OCI-LY7 (cell line): ENCODE data around the gene PEMT. TPM values are rescaled to one million over a fixed set of nuclear protein-coding genes. Genes with fewer than 3 reads are reported as not detected.

Experiments
- BruUV-seq: library from RNA; stranded (reverse); fragments of 400-500 nt; replicated peaks from 2 replicates; lab custom pipeline; 2021; lab: Mats Ljungman, UMichigan
- CTCF ChIA-PET: fragments of 300-600 bp; sonication (Branson Sonifier 250); formaldehyde crosslinking; loops from one replicate; lab custom pipeline; 2022; ENCODE audit warnings: antibody characterized with exemption; ENCODE audit not compliant: unreplicated experiment; lab: Charles Lee
- POLR2A ChIA-PET: fragments of 300-600 bp; sonication (Branson Sonifier 250); formaldehyde crosslinking; loops from one replicate; lab custom pipeline; 2022; ENCODE audit warnings: antibody characterized with exemption; lab: Charles Lee
- DNase-seq: peaks from one replicate; pipeline ENCODE4 v3.0.0-alpha.2; 2015; ENCODE audit warnings: low spot score
- H2AFZ ChIP-seq: fragments of 200-600 bp; sonication (generic), shearing (Covaris generic); 2 replicates; pipeline ENCODE4 v1.6.1; 2014; ENCODE audit warnings: mild to moderate bottlenecking, antibody characterized with exemption, low read length, moderate library complexity
- H3K27ac ChIP-seq: fragments of 200-600 bp; sonication (generic); 2 replicates; pipeline ENCODE4 v1.5.1; 2014; ENCODE audit warnings: mixed run types, low read depth, mild to moderate bottlenecking, moderate library complexity, low read length, inconsistent platforms; ENCODE audit not compliant: poor library complexity, severe bottlenecking
- H3K36me3 ChIP-seq: fragments of 200-600 bp; sonication (generic); 2 replicates; pipeline ENCODE4 v1.6.1; 2014; ENCODE audit warnings: mild to moderate bottlenecking, antibody characterized with exemption, low read length, moderate library complexity, mixed read lengths; ENCODE audit not compliant: insufficient read depth
- H3K4me1 ChIP-seq: fragments of 200-600 bp; sonication (generic); 2 replicates; pipeline ENCODE4 v1.5.1; 2014; ENCODE audit warnings: mild to moderate bottlenecking, low read length; ENCODE audit not compliant: insufficient read depth, poor library complexity, severe bottlenecking
- H3K4me2 ChIP-seq: fragments of 200-600 bp; sonication (generic); 2 replicates; pipeline ENCODE4 v1.6.1; 2014; ENCODE audit warnings: mild to moderate bottlenecking, low read length
- H3K4me3 ChIP-seq: fragments of 200-600 bp; sonication (generic); 2 replicates; pipeline ENCODE4 v1.5.1; 2014; ENCODE audit warnings: mild to moderate bottlenecking, low read depth, low read length; ENCODE audit not compliant: poor library complexity, severe bottlenecking
- H3K79me2 ChIP-seq: fragments of 200-600 bp; sonication (generic); 2 replicates; pipeline ENCODE4 v1.6.1; 2016; ENCODE audit warnings: low read depth, mild to moderate bottlenecking, low read length, moderate library complexity, mixed read lengths; ENCODE audit not compliant: insufficient read depth
- H3K9me2 ChIP-seq: fragments of 200-600 bp; sonication (generic); 2 replicates; pipeline ENCODE4 v1.6.1; 2016; ENCODE audit warnings: mild to moderate bottlenecking, low read length, mixed read lengths; ENCODE audit not compliant: insufficient read depth
- H3K9me3 ChIP-seq: fragments of 200-600 bp; sonication (generic); 2 replicates; pipeline ENCODE4 v1.6.1; 2014; ENCODE audit warnings: mild to moderate bottlenecking, mixed run types, low read length, mixed read lengths
- H4K20me1 ChIP-seq: fragments of 200-600 bp; sonication (generic); 2 replicates; pipeline ENCODE4 v1.6.1; 2014; ENCODE audit warnings: mild to moderate bottlenecking, antibody characterized with exemption, low read length, moderate library complexity, mixed read lengths; ENCODE audit not compliant: insufficient read depth
- EZH2phosphoT487 ChIP-seq: fragments of 200-600 bp; sonication (generic); IDR thresholded peaks from 2 replicates; pipeline ENCODE4 v1.6.1; 2018; ENCODE audit warnings: low read depth, borderline replicate concordance, mild to moderate bottlenecking, mixed run types, antibody characterized with exemption, low read length, moderate library complexity, mixed read lengths
- intact Hi-C: fragments of 100-400 bp; cut with micrococcal nuclease; formaldehyde crosslinking; loops from one replicate; pipeline ENCODE4 v1.10.0; 2022; ENCODE audit not compliant: unreplicated experiment
- small RNA-seq: library from RNA; depleted of rRNA; stranded (forward); fragments of <200 nt; gene quantifications from one replicate; pipeline ENCODE3, GENCODE V24; 2014
- total RNA-seq, 2 experiments: library from RNA; depleted of rRNA in 1 of 2; stranded (reverse); fragments of >200 nt in 1 of 2; shearing (Covaris generic) in 1 of 2; gene quantifications; 2 replicates each; pipeline ENCODE4 v1.2.3, GENCODE V29; 2014 to 2022
- TF ChIP-seq, protein P1 (sequence below): fragments of 200-600 bp; sonication (generic); conservative IDR thresholded peaks from 2 replicates; pipeline ENCODE4 v1.5.1; 2014; ENCODE audit warnings: mild to moderate bottlenecking, antibody characterized with exemption, low read length, moderate library complexity, mixed read lengths

The PEMT gene
- total RNA-seq, 2 experiments from 2014 or later, result 27.3 to 53.5 TPM

DNA sequence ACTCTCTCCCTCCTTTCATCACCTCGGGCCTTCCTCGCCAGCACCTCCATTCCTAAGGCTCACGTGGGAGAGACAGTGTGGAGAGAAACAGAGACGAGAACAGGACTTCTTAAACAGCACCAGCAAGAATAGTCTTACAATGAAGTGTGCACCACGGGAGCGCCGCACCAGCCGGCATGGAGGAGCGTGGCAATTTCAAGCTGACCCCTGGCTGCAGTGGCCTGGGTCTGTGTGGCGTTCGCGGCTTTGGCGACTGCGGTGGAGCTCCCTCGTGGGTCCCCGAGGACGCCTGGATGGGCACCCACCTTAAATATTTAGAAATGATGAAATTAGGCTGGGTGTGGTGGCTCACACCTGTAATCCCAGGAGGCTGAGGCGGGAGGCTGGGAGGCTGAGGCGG, 135.3 kb downstream of the PEMT start:
- no TSS peak for BruUV-seq
- Histone ChIP-seq H3K27ac (no peak overlapping the region), H4K20me1 (no peaks in the 10 kb centered on the region), H3K4me3 (no peak overlapping the region), H3K9me2 (no peaks in the 10 kb centered on the region), H3K4me1 (no peaks in the 10 kb centered on the region), H3K9me3 (no peaks in the 10 kb centered on the region), H3K36me3 (no peaks in the 10 kb centered on the region), H2AFZ (no peak overlapping the region), H3K79me2 (no peaks in the 10 kb centered on the region), H3K4me2 (no peak overlapping the region)
- ChIA-PET POLR2A (no interaction called here), CTCF (no interaction called here)
- DNase-seq, result no peak
- no peak for TF ChIP-seq EZH2phosphoT487
- TF ChIP-seq, protein P1, sequence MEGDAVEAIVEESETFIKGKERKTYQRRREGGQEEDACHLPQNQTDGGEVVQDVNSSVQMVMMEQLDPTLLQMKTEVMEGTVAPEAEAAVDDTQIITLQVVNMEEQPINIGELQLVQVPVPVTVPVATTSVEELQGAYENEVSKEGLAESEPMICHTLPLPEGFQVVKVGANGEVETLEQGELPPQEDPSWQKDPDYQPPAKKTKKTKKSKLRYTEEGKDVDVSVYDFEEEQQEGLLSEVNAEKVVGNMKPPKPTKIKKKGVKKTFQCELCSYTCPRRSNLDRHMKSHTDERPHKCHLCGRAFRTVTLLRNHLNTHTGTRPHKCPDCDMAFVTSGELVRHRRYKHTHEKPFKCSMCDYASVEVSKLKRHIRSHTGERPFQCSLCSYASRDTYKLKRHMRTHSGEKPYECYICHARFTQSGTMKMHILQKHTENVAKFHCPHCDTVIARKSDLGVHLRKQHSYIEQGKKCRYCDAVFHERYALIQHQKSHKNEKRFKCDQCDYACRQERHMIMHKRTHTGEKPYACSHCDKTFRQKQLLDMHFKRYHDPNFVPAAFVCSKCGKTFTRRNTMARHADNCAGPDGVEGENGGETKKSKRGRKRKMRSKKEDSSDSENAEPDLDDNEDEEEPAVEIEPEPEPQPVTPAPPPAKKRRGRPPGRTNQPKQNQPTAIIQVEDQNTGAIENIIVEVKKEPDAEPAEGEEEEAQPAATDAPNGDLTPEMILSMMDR, result no peak
- intact Hi-C loops, result no loop called here

Small RNA genes within 50 kb of the gene (small RNA-seq; reads per million reads assigned to genes)
- not detected for gene RF00019
- gene RNU6-468P, result not detected

Other genes starting within 250 kb of the PEMT start
- gene MED9, start 114.7 kb downstream of the PEMT start, total RNA-seq (2014; rRNA removed; shearing (Covaris generic)), result 17.1 and 27.5 TPM in 2 replicates
- 21.8 and 26.8 TPM in 2 replicates for gene MED9, start 114.7 kb downstream of the PEMT start, total RNA-seq (2022)
- 0.08 and 0.19 TPM in 2 replicates for gene RASD1, start 95.3 kb downstream of the PEMT start, total RNA-seq (2014; rRNA removed; shearing (Covaris generic))
- not detected in 2 replicates for gene RASD1, start 95.3 kb downstream of the PEMT start, total RNA-seq (2022)
- 17.1 and 20.1 TPM in 2 replicates for gene RAI1, start 89.8 kb upstream of the PEMT start, total RNA-seq (2014; rRNA removed; shearing (Covaris generic))
- gene RAI1, start 89.8 kb upstream of the PEMT start, total RNA-seq (2022), result 49.4 and 54.3 TPM in 2 replicates
- 48.4 and 70.4 TPM in 2 replicates for gene SREBF1, start 245.3 kb upstream of the PEMT start, total RNA-seq (2014; rRNA removed; shearing (Covaris generic))
- 187 and 213 TPM in 2 replicates for gene SREBF1, start 245.3 kb upstream of the PEMT start, total RNA-seq (2022)